DOHH2 (cell line): ENCODE data around the gene UBR3.

Experiments
- H3F3A ChIP-seq: fragments of 200-600 bp; sonication (generic), shearing (Covaris generic); 2 replicates; pipeline ENCODE4 v1.6.0; 2016; ENCODE audit warnings: antibody characterized with exemption, mild to moderate bottlenecking; ENCODE audit not compliant: control insufficient read depth, insufficient read depth
- H3K27ac ChIP-seq: fragments of 200-600 bp; sonication (generic); 2 replicates; pipeline ENCODE4 v1.5.1; 2014; ENCODE audit warnings: low read depth, mild to moderate bottlenecking, low read length, moderate library complexity
- H3K27me3 ChIP-seq: fragments of 200-600 bp; sonication (generic); 2 replicates; pipeline ENCODE4 v1.6.1; 2014; ENCODE audit warnings: mild to moderate bottlenecking, low read length, mixed read lengths; ENCODE audit not compliant: control insufficient read depth
- H3K36me3 ChIP-seq: fragments of 200-600 bp; sonication (generic); 2 replicates; pipeline ENCODE4 v1.6.1; 2014; ENCODE audit warnings: mild to moderate bottlenecking, low read length, moderate library complexity, mixed read lengths; ENCODE audit not compliant: control insufficient read depth
- H3K4me1 ChIP-seq: fragments of 200-600 bp; sonication (generic); 2 replicates; pipeline ENCODE4 v1.6.1; 2014; ENCODE audit warnings: mild to moderate bottlenecking, low read length, mixed read lengths; ENCODE audit not compliant: control insufficient read depth
- H3K4me2 ChIP-seq: fragments of 200-600 bp; sonication (generic); 2 replicates; pipeline ENCODE4 v1.6.0; 2014; ENCODE audit warnings: mild to moderate bottlenecking, low read length, moderate library complexity
- H3K4me3 ChIP-seq: fragments of 200-600 bp; sonication (generic); 2 replicates; pipeline ENCODE4 v1.5.1; 2014; ENCODE audit warnings: mild to moderate bottlenecking, low read length, mixed read lengths
- H3K79me2 ChIP-seq: fragments of 200-600 bp; sonication (generic); 2 replicates; pipeline ENCODE4 v1.6.1; 2014; ENCODE audit warnings: mild to moderate bottlenecking, low read length, mixed read lengths; ENCODE audit not compliant: control insufficient read depth
- H3K9me2 ChIP-seq: fragments of 200-600 bp; sonication (generic); replicated peaks from 2 replicates; pipeline ENCODE4 v1.6.1; 2014; ENCODE audit warnings: mild to moderate bottlenecking, low read length, mixed read lengths; ENCODE audit not compliant: control insufficient read depth
- H3K9me3 ChIP-seq: fragments of 200-600 bp; sonication (generic); 2 replicates; pipeline ENCODE4 v1.6.1; 2014; ENCODE audit warnings: antibody characterized with exemption, low read length, mixed read lengths; ENCODE audit not compliant: control insufficient read depth, insufficient read depth
- H4K20me1 ChIP-seq: fragments of 200-600 bp; sonication (generic); 2 replicates; pipeline ENCODE4 v1.6.0; 2014; ENCODE audit warnings: low read depth, mild to moderate bottlenecking, antibody characterized with exemption, low read length, moderate library complexity; ENCODE audit not compliant: control insufficient read depth, insufficient read depth
- EZH2phosphoT487 ChIP-seq: fragments of 200-600 bp; sonication (generic); IDR thresholded peaks from 2 replicates; pipeline ENCODE4 v1.6.1; 2017; ENCODE audit warnings: borderline replicate concordance, mild to moderate bottlenecking, antibody characterized with exemption, low read length, moderate library complexity, mixed read lengths
- TF ChIP-seq, protein P1 (sequence below): fragments of 200-600 bp; sonication (generic); IDR thresholded peaks from one replicate; pipeline ENCODE4 v1.5.1; 2014; ENCODE audit warnings: antibody characterized with exemption, mild to moderate bottlenecking, low read depth, low read length; ENCODE audit not compliant: poor library complexity, severe bottlenecking

Gene UBR3

DNA sequence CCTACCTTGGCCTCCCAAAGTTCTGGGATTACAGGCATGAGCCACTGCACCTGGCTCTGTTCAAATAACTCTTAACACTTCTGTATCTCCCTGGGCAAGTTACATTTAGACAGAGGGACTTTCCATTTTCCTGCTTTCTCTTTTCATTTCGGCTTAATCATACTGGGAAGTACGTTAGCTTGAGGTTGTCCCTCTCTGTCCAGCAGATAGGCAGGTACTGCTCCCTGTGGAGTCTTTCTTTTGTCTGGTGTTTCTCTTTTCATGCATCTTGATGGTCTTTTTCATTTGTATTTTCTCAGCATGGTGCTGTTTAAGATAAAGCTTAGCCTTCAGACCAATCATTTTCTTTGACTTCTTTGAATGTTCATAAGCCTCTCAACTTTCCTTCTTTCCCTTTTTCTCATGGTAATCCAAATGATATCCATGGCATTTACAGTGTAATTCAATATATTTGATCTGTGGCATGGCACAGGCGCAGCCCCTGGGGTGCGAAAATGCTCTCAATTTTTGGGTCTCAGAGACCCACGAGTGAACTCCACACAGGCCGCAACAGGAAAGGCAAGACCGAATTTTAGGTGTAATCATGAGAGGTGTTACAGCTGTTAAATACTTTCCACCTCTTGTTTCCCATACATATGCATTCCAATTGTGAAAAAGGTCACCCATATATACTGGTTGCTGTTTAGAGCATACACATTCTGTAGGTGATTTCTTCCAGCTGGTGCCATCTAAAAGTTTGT is 250.7 kb downstream of the UBR3 start:
- no peaks in the 10 kb centered on the region for H3F3A ChIP-seq
- TF ChIP-seq EZH2phosphoT487, result no peak
- TF ChIP-seq, protein P1, sequence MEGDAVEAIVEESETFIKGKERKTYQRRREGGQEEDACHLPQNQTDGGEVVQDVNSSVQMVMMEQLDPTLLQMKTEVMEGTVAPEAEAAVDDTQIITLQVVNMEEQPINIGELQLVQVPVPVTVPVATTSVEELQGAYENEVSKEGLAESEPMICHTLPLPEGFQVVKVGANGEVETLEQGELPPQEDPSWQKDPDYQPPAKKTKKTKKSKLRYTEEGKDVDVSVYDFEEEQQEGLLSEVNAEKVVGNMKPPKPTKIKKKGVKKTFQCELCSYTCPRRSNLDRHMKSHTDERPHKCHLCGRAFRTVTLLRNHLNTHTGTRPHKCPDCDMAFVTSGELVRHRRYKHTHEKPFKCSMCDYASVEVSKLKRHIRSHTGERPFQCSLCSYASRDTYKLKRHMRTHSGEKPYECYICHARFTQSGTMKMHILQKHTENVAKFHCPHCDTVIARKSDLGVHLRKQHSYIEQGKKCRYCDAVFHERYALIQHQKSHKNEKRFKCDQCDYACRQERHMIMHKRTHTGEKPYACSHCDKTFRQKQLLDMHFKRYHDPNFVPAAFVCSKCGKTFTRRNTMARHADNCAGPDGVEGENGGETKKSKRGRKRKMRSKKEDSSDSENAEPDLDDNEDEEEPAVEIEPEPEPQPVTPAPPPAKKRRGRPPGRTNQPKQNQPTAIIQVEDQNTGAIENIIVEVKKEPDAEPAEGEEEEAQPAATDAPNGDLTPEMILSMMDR, result no peak
- no peaks in the 10 kb centered on the region for H3K79me2 ChIP-seq
- H3K27me3 ChIP-seq, result no peaks in the 10 kb centered on the region
- no peak overlapping the region for H3K27ac ChIP-seq
- no peaks in the 10 kb centered on the region for H4K20me1 ChIP-seq
- H3K9me2 ChIP-seq, result no peaks in the 10 kb centered on the region
- no peaks in the 10 kb centered on the region; the same call in 1 of the 2 replicates for H3K4me1 ChIP-seq
- no peak overlapping the region for H3K4me2 ChIP-seq
- H3K9me3 ChIP-seq, result no peaks in the 10 kb centered on the region
- no peaks in the 10 kb centered on the region; the same call in 1 of the 2 replicates for H3K36me3 ChIP-seq
- H3K4me3 ChIP-seq, result no peak overlapping the region

DNA sequence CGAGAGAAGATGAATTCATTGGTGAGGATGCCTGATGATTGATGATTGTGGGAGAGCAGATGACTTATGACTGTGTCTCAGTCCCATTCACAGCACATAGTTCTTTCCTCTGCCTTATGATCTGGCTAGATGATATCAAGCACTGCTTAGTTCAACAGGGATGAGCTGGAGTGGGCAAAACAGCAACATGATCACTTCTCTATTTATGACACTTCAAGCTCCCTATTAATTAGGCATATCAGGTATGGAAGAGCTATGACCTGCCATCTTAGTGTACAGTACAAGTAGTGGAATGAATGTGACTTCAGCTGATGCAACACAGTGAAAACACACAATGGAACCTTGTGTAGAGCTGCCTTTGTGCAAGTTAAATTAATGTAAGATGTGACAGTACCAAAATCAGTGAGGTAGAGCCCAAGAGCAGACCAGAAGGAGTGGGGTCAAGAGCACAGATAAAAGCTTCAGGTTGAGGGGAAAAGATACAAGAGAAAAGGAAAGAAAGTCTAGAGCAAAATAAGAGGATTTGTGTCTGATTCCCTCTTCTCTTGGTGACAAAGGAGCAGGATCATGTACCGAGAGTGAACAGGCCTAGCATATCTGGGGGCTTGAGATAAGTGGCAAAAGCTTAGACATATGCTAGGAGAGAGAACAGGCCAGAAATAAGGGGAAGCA is 257.7 kb downstream of the UBR3 start:
- H4K20me1 ChIP-seq, result no peaks in the 10 kb centered on the region
- H3K27ac ChIP-seq, result no peak overlapping the region
- no peak overlapping the region for H3K4me3 ChIP-seq
- no peak overlapping the region for H3K4me2 ChIP-seq
- H3F3A ChIP-seq, result no peaks in the 10 kb centered on the region
- H3K9me2 ChIP-seq, result no peaks in the 10 kb centered on the region
- TF ChIP-seq, protein P1, result no peak
- TF ChIP-seq EZH2phosphoT487, result no peak
- H3K27me3 ChIP-seq, result no peaks in the 10 kb centered on the region
- no peaks in the 10 kb centered on the region; the same call in 1 of the 2 replicates for H3K36me3 ChIP-seq
- H3K79me2 ChIP-seq, result no peaks in the 10 kb centered on the region
- H3K9me3 ChIP-seq, result no peaks in the 10 kb centered on the region
- no peaks in the 10 kb centered on the region for H3K4me1 ChIP-seq

DNA sequence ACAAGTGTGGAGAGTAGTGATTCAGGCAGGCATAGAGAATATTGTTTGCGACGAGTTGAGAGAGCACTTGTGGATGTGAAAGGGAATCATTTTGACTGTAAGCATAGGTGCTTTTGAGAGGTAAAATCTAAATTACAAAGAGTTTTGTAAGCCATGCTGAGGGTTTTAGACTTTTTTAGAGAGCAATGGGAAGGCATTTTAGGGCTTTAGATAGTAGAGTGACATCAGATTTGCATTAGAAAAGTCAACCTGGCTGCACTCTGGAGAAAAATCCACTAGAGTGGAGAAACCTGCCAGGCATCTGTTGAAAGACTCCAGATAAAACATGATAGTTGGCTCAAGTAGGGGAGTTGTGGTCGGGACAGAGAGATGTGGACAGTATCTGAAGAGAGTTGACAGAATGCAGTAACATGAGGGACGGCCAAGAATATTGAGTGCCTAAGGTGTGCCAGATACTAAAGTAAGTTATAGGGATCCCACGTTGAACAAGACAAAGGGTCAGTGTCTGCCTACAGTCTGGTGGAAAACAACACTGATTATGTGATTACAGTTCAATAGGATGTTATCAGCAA is 258.9 kb downstream of the UBR3 start:
- Histone ChIP-seq H3K27ac (no peak overlapping the region), H3K36me3 (no peaks in the 10 kb centered on the region; the same call in 1 of the 2 replicates), H3K27me3 (no peaks in the 10 kb centered on the region), H3F3A (no peaks in the 10 kb centered on the region), H3K9me3 (no peaks in the 10 kb centered on the region), H4K20me1 (no peaks in the 10 kb centered on the region), H3K4me2 (no peak overlapping the region), H3K4me1 (no peaks in the 10 kb centered on the region), H3K79me2 (no peaks in the 10 kb centered on the region), H3K4me3 (no peak overlapping the region), H3K9me2 (no peaks in the 10 kb centered on the region)
- TF ChIP-seq, protein P1, result no peak
- TF ChIP-seq EZH2phosphoT487, result no peak
